GM18499 (cell line): ENCODE data around the gene CALY.
A peak's percentile ranks its signal among the peaks of the same experiment; 100 is the strongest.

Experiments
- ATAC-seq: cut with Tn5 transposase; IDR thresholded peaks from one replicate; pipeline ENCODE4 v1.9.1; 2021; ENCODE audit warnings: moderate number of reproducible peaks; ENCODE audit not compliant: insufficient read depth, unreplicated experiment

CALY gene

DNA sequence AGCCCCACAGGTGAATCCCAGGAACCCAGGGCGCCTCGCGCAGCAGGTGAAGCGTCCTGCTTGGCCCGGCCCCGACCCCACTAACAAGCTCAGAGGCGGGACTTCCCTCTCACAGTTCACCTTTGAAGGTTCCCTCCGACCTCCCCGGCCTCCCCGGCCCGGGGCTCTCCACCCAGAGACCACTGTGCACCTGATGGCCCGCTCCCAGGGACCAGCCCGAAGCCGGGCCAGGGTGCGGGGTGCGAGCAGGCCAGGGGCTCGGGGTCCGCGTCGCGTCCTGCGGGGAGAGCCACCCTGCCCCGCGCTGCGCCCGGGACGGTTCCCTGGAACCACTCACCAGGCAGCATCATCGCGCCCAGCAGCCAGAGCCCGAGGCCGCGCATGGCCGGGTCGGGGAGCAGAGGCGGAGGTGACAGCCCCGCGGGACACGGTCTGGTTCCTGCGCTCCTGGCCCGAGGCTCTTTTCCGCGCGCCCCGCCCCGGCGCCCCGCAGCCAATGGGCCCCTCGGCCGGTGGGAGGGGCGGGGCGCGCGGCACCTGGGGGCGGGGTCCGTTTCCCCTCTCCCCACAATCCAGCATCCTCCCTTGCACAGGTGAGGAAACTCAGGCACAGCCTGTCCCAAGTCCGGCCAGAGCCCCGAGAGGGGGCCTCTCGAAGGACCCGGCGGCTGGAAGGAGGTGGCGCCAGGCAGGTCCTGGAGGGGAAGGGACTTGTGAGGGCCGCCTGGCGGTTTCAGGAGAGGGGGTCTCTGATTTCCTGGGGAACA is 60.1 kb downstream of the CALY start, which contains the start of gene ADAM8:
Gene ADAM8, minus strand, starts transcription at position 434 of the 767 bp plus-strand sequence. Its CDS starts 51 bp downstream, at position 383.
- no peak for ATAC-seq

DNA sequence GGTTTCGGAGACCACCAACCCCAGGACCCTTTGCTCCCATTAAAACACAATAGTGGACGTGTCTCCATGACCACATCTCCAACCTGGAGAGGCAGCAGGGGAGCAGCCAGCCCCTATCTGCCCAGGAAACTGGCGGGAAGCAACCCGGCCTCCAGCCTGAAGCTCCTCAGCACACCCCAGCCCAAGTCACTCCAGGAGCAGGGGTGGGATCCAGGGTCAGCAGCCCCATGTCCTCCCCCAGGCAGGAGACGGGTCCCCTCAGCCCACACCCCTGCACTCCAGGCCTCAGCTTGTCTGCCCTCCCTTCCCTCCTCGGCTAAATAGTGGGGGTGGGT is 60.6 kb downstream of the CALY start:
- ATAC-seq, result no peak

DNA sequence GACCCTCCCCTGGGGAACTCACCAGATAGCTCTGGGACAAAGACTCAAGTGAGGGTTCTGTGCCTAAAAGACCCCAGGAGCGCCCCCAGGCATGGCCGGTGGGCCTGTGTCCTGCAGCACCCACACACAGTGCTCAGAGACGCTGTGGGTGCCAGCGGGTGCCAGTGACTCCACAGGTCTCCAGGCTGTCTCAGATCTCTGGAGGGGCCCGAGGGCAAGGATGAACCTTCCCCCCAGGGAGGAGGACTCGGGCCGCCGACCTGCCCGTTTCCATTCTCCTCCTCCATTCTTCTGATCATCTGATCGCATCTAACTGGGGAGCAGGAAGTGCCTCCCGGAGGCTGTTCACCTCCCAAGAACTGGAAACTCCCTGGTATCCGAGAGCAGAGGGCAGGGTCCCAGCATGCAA is 61.0 kb downstream of the CALY start:
- no peak for ATAC-seq

DNA sequence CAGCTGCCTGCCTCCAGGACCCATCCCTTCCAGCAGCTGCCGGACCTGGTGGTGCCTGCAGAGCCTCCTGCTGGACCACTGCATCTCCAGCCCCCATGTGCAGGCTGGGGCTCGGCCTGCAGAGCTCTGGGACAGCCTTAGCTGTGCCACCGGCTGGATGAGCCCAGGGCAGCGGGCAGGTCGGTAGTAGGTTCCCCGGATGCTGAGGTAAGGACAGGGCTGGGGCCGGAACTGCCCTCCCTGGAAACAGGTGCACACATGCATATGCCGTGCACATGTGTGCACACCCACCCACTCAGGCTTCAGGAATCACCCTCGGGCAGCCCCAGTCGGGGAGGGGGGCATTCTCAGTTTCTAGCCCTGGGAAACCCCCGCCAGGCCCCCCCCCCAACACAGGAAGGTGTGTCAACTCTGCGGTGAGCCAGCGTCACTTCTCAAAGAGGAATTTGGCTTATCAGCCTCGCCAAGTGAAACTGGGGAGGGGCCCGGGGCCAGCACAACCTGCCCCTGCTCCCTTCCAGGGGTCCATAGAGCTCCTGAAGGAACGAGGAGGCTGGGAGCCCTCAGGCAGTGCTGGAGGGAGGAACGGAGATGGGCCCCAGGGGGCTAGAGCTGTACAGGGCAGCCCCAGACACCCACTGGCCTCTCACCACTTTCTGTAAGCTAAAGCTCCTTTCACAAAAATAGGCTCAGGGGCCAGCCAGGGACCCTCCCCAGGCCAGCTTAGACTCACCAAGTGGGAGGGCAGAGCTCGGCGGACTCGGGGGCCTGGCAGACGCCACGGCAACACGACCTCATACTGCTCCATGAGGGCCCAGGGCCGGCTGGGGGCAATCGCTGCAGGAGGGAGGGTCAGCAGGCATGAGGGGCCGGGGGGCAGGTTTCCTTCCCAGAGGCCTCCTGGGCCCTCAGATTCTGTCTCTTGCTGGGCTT is 61.7 kb downstream of the CALY start:
- ATAC-seq, result peak; percentile 39
